Measurements from ENCODE around the gene EEF1AKMT3. TPM values are rescaled to one million over a fixed set of nuclear protein-coding genes. Genes with fewer than 3 reads are reported as not detected.

EEF1AKMT3 gene
- total RNA-seq, 3 donors from 2014 or later (not counting 1 experiment from before 2014, with no cell fraction given): 1.3 to 2.6 (median 2.2) TPM

DNA sequence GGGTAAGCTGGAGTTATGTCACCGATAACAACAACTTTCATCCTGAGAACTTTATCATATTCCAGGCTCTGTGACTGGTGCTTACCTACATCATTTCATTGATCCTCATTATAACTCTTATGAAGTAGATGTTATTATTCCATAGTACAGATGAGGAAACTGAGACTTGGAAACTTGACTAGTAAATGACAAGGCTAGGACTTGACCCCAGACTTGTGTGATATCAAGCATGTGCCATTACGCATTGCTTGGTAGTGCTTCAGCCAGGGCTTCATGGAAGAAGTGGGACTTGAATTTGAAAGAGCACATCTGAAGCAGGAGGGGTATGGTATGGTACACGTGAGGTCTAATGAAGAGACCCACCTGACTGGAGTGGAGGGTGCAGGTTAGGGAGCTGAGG lies 34.3 kb downstream of the EEF1AKMT3 start:
- no peaks in the 10 kb centered on the region for H3K27me3 Mint-ChIP-seq (ENCODE audit: low read depth in 2 of 2)
- TF ChIP-seq, protein P1, sequence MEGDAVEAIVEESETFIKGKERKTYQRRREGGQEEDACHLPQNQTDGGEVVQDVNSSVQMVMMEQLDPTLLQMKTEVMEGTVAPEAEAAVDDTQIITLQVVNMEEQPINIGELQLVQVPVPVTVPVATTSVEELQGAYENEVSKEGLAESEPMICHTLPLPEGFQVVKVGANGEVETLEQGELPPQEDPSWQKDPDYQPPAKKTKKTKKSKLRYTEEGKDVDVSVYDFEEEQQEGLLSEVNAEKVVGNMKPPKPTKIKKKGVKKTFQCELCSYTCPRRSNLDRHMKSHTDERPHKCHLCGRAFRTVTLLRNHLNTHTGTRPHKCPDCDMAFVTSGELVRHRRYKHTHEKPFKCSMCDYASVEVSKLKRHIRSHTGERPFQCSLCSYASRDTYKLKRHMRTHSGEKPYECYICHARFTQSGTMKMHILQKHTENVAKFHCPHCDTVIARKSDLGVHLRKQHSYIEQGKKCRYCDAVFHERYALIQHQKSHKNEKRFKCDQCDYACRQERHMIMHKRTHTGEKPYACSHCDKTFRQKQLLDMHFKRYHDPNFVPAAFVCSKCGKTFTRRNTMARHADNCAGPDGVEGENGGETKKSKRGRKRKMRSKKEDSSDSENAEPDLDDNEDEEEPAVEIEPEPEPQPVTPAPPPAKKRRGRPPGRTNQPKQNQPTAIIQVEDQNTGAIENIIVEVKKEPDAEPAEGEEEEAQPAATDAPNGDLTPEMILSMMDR (IDR thresholded peaks at IDR 0.05): no peak
- Histone ChIP-seq H3K4me1 (ENCODE audit: control insufficient read depth, insufficient read depth, low read length) (no peaks in the 10 kb centered on the region), H3K27ac (ENCODE audit: low read length) (no peak overlapping the region), H3K27me3 (ENCODE audit: control insufficient read depth, insufficient read depth, low read length) (no peaks in the 10 kb centered on the region), H3K36me3 (ENCODE audit: control insufficient read depth, insufficient read depth, low read length) (peaks cover 20% of the 10 kb centered on the region), H3K9me3 (ENCODE audit: control insufficient read depth, insufficient read depth, low read length) (no peaks in the 10 kb centered on the region), H3K4me3 (ENCODE audit: low read length) (no peak overlapping the region)
- H3K36me3 Mint-ChIP-seq: peaks cover 7% of the 10 kb centered on the region
- H3K4me1 Mint-ChIP-seq: no peaks in the 10 kb centered on the region
- no peak overlapping the region for H3K4me3 Mint-ChIP-seq
- DNase-seq: no peak
- 96% methylated on average over 2 of the region's 3 CpGs for WGBS (ENCODE audit: insufficient coverage)
- no peaks in the 10 kb centered on the region for H3K9me3 Mint-ChIP-seq
- intact Hi-C loops (cut with micrococcal nuclease): no loop called here
- H3K27ac Mint-ChIP-seq: no peak overlapping the region
- ATAC-seq: no peak

DNA sequence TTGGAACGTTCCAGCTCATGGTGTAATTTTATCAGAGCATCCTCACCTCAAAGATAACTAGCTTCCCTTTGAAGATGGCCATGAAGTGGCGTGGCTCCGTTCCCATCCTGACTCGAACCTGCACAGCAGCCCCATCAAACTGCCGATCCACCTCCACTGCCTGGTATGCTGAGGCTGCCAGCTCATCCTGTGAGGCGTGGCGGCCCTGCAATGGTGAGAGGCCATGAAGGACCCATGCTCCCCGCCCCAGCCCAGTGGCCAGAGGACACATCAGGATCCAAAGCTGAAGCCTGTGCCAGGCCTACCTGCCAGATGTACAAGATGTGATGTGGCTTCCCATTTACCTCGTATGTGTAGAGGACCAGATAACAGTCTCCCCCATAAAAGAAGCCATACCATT lies 34.9 kb downstream of the EEF1AKMT3 start:
- WGBS (ENCODE audit: insufficient coverage): 92% methylated on average over 9 of the region's 9 CpGs
- H3K27me3 Mint-ChIP-seq (ENCODE audit: low read depth in 2 of 2): no peaks in the 10 kb centered on the region
- no peak overlapping the region for H3K27ac Mint-ChIP-seq
- no peaks in the 10 kb centered on the region for H3K4me1 Mint-ChIP-seq
- no peak for DNase-seq
- ATAC-seq: no peak
- H3K9me3 Mint-ChIP-seq: no peaks in the 10 kb centered on the region
- no peak overlapping the region for H3K4me3 ChIP-seq (ENCODE audit: low read length)
- TF ChIP-seq, protein P1 (IDR thresholded peaks at IDR 0.05): no peak
- H3K9me3 ChIP-seq (ENCODE audit: control insufficient read depth, insufficient read depth, low read length): no peaks in the 10 kb centered on the region
- no peak overlapping the region for H3K4me3 Mint-ChIP-seq
- H3K27ac ChIP-seq (ENCODE audit: low read length): no peak overlapping the region
- H3K4me1 ChIP-seq (ENCODE audit: control insufficient read depth, insufficient read depth, low read length): no peaks in the 10 kb centered on the region
- intact Hi-C loops (cut with micrococcal nuclease): no loop called here
- no peaks in the 10 kb centered on the region for H3K27me3 ChIP-seq (ENCODE audit: control insufficient read depth, insufficient read depth, low read length)
- peaks cover 17% of the 10 kb centered on the region for H3K36me3 ChIP-seq (ENCODE audit: control insufficient read depth, insufficient read depth, low read length)
- peaks cover 6% of the 10 kb centered on the region for H3K36me3 Mint-ChIP-seq

DNA sequence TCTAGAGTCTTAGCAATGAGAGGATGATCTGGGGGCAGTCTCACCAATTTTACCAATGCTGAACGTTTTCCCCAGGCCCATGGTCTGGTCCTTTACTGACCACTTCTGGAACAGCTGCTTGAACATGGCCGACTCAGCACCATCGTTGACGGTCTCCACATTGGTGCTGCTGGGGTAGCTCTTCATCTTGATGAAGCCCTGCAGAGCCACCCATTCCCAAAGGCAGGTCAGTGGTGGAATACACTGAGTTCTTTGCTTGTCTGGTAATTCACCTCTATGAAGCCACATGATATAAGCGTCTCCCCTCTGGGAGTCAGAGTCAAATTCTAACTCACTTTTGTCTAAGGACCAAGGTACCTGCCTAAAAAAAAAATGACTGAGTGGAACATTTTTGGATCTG lies 35.9 kb downstream of the EEF1AKMT3 start:
- WGBS (ENCODE audit: insufficient coverage): 94% methylated on average over 5 of the region's 5 CpGs
- no peaks in the 10 kb centered on the region for H3K36me3 Mint-ChIP-seq
- H3K36me3 ChIP-seq (ENCODE audit: control insufficient read depth, insufficient read depth, low read length): peaks cover 8% of the 10 kb centered on the region

DNA sequence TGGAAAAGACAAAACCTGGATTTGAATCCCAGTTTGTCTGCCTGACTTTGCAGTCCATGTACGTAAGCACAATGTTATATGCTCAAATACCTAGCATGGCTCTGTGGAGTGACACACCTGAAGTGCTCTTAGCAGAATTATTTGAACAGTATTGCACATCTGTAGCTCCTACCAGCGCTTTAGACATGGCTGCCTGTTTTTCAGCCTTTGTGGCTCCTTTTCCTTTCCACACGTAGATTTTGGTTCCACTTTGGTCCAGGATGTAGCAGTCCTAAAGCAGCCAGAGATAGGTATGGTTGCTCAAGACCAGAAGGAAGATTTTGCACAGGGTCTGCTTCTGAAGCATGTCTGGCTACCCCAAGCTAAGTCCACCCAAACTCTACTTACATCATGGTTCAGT lies 37.0 kb downstream of the EEF1AKMT3 start:
- H3K27me3 ChIP-seq (ENCODE audit: control insufficient read depth, insufficient read depth, low read length): no peaks in the 10 kb centered on the region
- H3K4me3 Mint-ChIP-seq: no peak overlapping the region
- WGBS (ENCODE audit: insufficient coverage): 92% methylated on average over 3 of the region's 3 CpGs
- no peaks in the 10 kb centered on the region for H3K9me3 ChIP-seq (ENCODE audit: control insufficient read depth, insufficient read depth, low read length)
- ATAC-seq (no peak), DNase-seq (no peak)
- H3K9me3 Mint-ChIP-seq: no peaks in the 10 kb centered on the region
- no peaks in the 10 kb centered on the region for H3K4me1 Mint-ChIP-seq
- TF ChIP-seq, protein P1 (IDR thresholded peaks at IDR 0.05): no peak
- no peaks in the 10 kb centered on the region for H3K36me3 Mint-ChIP-seq
- no peaks in the 10 kb centered on the region for H3K4me1 ChIP-seq (ENCODE audit: control insufficient read depth, insufficient read depth, low read length)
- no peak overlapping the region for H3K27ac Mint-ChIP-seq
- H3K4me3 ChIP-seq (ENCODE audit: low read length): no peak overlapping the region
- H3K27me3 Mint-ChIP-seq (ENCODE audit: low read depth in 2 of 2): no peaks in the 10 kb centered on the region
- intact Hi-C loops (cut with micrococcal nuclease): no loop called here
- H3K36me3 ChIP-seq (ENCODE audit: control insufficient read depth, insufficient read depth, low read length): peaks cover 8% of the 10 kb centered on the region
- no peak overlapping the region for H3K27ac ChIP-seq (ENCODE audit: low read length)

More for the DNA sequence above, 35.9 kb downstream of the EEF1AKMT3 start:
- no peaks in the 10 kb centered on the region for H3K4me1 ChIP-seq (ENCODE audit: control insufficient read depth, insufficient read depth, low read length)
- no peak overlapping the region for H3K27ac ChIP-seq (ENCODE audit: low read length)
- intact Hi-C loops (cut with micrococcal nuclease): no loop called here
- no peaks in the 10 kb centered on the region for H3K9me3 ChIP-seq (ENCODE audit: control insufficient read depth, insufficient read depth, low read length)
- no peaks in the 10 kb centered on the region for H3K9me3 Mint-ChIP-seq
- no peak overlapping the region for H3K27ac Mint-ChIP-seq
- no peaks in the 10 kb centered on the region for H3K27me3 Mint-ChIP-seq (ENCODE audit: low read depth in 2 of 2)
- H3K4me1 Mint-ChIP-seq: no peaks in the 10 kb centered on the region
- H3K27me3 ChIP-seq (ENCODE audit: control insufficient read depth, insufficient read depth, low read length): no peaks in the 10 kb centered on the region
- DNase-seq (no peak), ATAC-seq (no peak)
- TF ChIP-seq, protein P1 (IDR thresholded peaks at IDR 0.05): no peak
- H3K4me3 Mint-ChIP-seq: no peak overlapping the region
- H3K4me3 ChIP-seq (ENCODE audit: low read length): no peak overlapping the region

Data from natural killer cell (primary cell).